ENCODE measurements around the gene TMSB10.

TMSB10 gene

DNA sequence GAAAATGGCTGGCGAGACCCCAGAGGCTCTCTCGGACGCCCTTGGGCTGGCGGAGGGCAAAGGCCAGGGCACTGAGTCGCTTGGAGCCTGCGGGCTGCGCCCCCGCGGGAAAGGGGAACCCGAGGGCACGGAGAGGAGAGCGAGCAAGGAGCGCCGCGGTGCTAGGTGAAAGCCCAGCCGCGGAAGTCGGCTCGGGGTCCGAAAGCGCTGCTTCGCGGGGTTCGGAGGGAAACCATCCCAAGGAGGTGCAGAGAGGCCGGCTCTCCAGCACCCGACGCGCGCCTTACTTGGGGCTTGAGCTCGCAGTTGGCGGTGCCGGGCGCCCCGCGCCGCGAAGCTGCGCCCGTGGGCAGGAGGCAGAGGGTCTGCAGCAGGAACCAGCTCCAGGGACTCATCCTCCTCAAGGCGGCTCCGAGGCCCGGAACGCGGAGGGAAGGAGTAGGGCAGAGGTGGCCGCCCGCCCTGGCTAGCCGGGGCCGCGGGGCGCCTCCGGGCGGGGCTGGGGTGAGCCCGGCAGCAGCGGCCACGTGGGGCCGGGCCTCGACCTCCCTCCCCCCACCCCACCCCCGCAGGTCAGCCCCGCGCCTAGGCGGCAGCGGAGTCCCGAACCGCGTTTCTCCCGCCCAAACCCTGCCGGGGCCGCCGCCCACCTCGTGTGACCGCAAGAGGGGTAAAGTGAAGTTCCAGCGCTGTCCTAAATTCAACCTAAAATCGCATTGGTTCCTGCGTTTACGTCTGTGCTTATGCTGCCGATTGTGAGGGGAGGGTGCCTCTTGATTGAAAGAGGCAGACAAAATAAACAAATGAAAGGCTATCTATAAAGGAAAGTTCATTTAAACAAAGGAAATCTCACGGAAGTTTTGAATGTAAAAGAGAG lies 24.6 kb upstream of the TMSB10 start, which contains the start of gene TRABD2A:
Gene TRABD2A (minus strand): TSS at position 440 of the 877 bp plus-strand sequence. CDS start 45 bp downstream, at position 395.
- DNase-seq: peak; percentile 70

DNA sequence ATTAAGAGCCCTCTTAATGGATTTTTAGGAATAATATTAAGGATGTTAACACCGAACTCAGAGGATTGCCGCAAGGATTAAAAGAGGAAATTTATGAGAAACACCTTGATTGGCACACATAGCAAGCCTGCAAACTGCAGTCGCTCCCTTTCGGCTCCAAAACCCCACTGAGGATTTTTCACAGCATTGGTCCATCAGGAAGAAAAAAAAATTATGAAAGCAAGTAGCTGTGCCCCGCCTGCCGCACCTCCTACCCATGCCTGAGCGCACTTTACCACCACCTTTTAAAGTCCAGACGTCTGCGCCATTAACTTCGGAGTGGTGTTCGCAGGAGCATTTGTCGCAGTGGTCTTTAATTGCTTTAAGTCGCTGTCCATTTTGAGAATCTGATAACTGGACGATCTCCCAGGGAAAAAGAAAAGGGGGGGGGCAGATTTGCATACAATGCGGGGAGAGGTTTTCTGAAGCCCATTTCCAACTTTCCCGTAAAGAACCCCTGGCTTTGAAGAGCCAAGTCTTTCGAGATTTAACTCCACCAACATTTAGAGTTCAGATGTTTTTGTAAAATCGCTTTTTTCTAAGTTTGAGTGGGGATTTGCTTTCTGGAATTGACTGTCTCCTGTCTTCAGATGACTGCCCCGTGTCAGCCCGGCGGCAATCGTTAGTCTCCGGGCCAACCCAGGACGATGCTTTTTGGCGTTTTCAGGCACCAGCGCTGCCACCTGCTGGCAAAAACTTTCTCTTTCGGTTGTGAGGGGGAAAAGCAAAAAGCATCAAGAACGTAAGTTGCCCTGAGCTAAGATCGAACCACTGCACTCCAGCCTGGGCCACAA lies 23.7 kb upstream of the TMSB10 start:
- DNase-seq: peak; percentile 87

GRCh38 chr2:84882414-84882738 lies 23.1 kb upstream of the TMSB10 start:
- no peak for DNase-seq

- no peak for DNase-seq
Measured at GRCh38 chr2:84882775-84883550, 22.5 kb upstream of the TMSB10 start.

GRCh38 chr2:84884449-84884848 lies 21.0 kb upstream of the TMSB10 start:
- DNase-seq: no peak

- no peak for DNase-seq
Measured at GRCh38 chr2:84885111-84885510, 20.3 kb upstream of the TMSB10 start.

GRCh38 chr2:84886791-84887190 lies 18.7 kb upstream of the TMSB10 start:
- DNase-seq: no peak

DNA sequence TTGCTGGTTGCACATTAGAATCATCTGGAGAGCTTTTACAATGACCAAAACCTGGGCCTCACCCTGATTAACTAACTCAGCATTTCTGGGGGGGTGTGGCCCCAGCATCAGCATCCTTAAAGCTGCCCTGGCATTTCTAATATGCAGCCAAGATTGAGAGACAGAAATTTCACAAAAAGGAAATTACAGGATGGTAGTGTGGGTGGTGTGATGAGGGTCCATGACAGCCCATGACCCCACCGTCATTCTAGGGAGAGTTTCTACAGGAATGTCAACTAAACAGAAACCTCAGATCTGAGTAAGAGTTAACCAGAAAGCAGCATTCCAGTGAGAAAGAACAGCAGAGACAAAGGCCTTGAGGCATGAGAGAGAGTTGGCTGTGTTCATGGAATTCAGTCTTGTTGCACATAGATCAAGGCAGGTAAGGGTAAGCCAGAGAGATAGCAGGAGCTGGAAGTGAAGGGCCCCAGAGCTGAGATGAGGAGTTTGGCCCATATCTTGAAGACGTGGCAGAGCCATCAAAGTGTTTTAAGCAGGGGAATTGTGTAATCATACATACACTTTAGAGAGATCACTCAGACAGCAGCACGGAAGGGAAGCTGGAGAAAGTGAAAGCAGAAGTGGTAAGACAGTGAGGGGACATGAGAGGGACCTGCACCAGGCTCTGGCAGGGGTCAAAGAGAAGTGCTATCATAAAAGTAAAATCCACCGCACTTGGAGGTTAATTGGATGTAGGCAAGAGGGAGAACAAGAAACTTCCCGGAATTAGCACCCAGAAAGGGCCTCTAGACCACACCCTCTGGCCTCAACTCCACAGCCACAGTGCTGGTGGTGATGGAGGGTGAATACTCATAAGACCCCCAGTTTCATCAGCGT lies 16.8 kb upstream of the TMSB10 start:
- DNase-seq: no peak

GRCh38 chr2:84889332-84889731 lies 16.1 kb upstream of the TMSB10 start:
- no peak for DNase-seq

- DNase-seq: no peak
Measured at GRCh38 chr2:84891355-84892010, 14.0 kb upstream of the TMSB10 start.

- no peak for DNase-seq
Measured at GRCh38 chr2:84894131-84894586, 11.3 kb upstream of the TMSB10 start.

- no peak for DNase-seq
Measured at GRCh38 chr2:84894758-84895520, 10.5 kb upstream of the TMSB10 start.

- DNase-seq: no peak
Measured at GRCh38 chr2:84896567-84896966, 8.9 kb upstream of the TMSB10 start.

- no peak for DNase-seq
Measured at GRCh38 chr2:84897773-84898172, 7.7 kb upstream of the TMSB10 start.

GRCh38 chr2:84899304-84900204 lies 5.9 kb upstream of the TMSB10 start:
- DNase-seq: no peak

GRCh38 chr2:84900971-84901370 lies 4.5 kb upstream of the TMSB10 start:
- no peak for DNase-seq

- DNase-seq: no peak
Measured at GRCh38 chr2:84901593-84902120, 3.8 kb upstream of the TMSB10 start.

DNA sequence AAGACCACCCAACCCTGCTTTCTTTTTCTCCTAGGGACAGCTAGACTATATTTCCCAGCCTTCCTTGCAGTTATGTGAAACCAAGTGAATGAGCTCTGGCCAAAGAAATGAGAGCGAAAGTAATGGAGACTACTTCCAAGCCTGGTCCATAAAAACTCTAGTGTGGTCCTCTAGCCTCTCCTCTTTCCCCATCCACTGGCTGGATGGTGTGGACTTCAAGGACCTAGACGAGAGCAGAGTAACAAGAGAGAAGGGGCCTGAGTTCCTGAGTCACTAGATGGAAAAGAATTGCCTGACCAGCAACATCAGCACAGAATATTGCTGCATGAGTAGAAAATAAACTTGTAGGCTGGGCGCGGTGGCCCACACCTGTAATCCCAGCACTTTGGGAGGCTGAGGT lies 2.9 kb upstream of the TMSB10 start:
- no peak for DNase-seq

GRCh38 chr2:84904151-84904550 lies 1.3 kb upstream of the TMSB10 start:
- no peak for DNase-seq

All from retina (tissue), 1 donor.